B cell (primary cell): ENCODE results near the gene STRBP. TPM values are rescaled to one million over a fixed set of nuclear protein-coding genes. Genes with fewer than 3 reads are reported as not detected.

ENCODE experiments used
- ATAC-seq: fragments of 200-7000 bp; cut with Tn5 transposase; one replicate; pipeline ENCODE4 v1.10.0; 2021; ENCODE audit warnings: low read depth, mild to moderate bottlenecking, moderate number of reproducible peaks, moderate library complexity
- CTCF ChIA-PET: fragments of 350-600 bp; sonication (Branson Sonifier 250); formaldehyde crosslinking; loops from one replicate; lab custom pipeline; 2021; ENCODE audit warnings: antibody characterized with exemption, inconsistent platforms; lab: Charles Lee
- POLR2A ChIA-PET: fragments of 350-600 bp; sonication (Branson Sonifier 250); formaldehyde crosslinking; loops from one replicate; lab custom pipeline; 2021; ENCODE audit warnings: antibody characterized with exemption; lab: Charles Lee
- DNase-seq: peaks from one replicate; pipeline ENCODE4 v3.0.0; 2013
- H2AFZ ChIP-seq: 2 replicates; pipeline ENCODE4 v1.6.1; 2012; ENCODE audit warnings: mild to moderate bottlenecking, low read depth, low read length; ENCODE audit not compliant: insufficient read depth, poor library complexity, severe bottlenecking
- H3K27ac ChIP-seq, 2 donors: 1 replicate in 1 of 2; 2 replicates in 1 of 2; pipeline ENCODE4 v1.5.1; 2012 to 2013; ENCODE audit warnings: low read length in 2 of 2, mild to moderate bottlenecking in 2 of 2, moderate library complexity in 1 of 2
- H3K27me3 ChIP-seq, 4 experiments: fragments of 200-600 bp in 1 of 4; sonication (generic) in 1 of 4; replicated peaks in 1 of 4; 1 replicate in 2 of 4; 2 replicates in 2 of 4; pipeline versions ENCODE4 v1.6.1 to v1.7.0; 2013 to 2016; ENCODE audit warnings: low read length in 3 of 4, mild to moderate bottlenecking in 2 of 4, mixed read lengths in 1 of 4, moderate library complexity in 1 of 4; ENCODE audit not compliant: insufficient read depth in 4 of 4, control insufficient read depth in 3 of 4; ENCODE audit errors: control extremely low read depth in 1 of 4
- H3K36me3 ChIP-seq, 2 experiments: replicated peaks in 1 of 2; 1 replicate in 1 of 2; 2 replicates in 1 of 2; pipeline versions ENCODE4 v1.6.1 to v1.7.1; 2013; ENCODE audit warnings: low read length in 1 of 2; ENCODE audit not compliant: insufficient read depth in 2 of 2, control insufficient read depth in 1 of 2; ENCODE audit errors: control extremely low read depth in 1 of 2, extremely low read depth in 1 of 2
- H3K4me1 ChIP-seq, 2 donors: fragments of 200-600 bp in 1 of 2; sonication (generic) in 1 of 2; 1 replicate in 1 of 2; 2 replicates in 1 of 2; pipeline versions ENCODE4 v1.5.1 to v1.6.1; 2013 to 2017; ENCODE audit warnings: low read length in 2 of 2; ENCODE audit not compliant: control insufficient read depth in 2 of 2, insufficient read depth in 2 of 2
- H3K4me2 ChIP-seq: replicated peaks from 2 replicates; pipeline ENCODE3; 2012; ENCODE audit warnings: mild to moderate bottlenecking, low read depth, low read length; ENCODE audit not compliant: poor library complexity, severe bottlenecking
- H3K4me3 ChIP-seq, 5 experiments: fragments of 200-600 bp in 1 of 5; sonication (generic) in 1 of 5; 1 replicate in 3 of 5; 2 replicates in 2 of 5; pipeline versions ENCODE4 v1.5.1 to v1.7.0; 2011 to 2016; ENCODE audit warnings: low read length in 4 of 5, mild to moderate bottlenecking in 4 of 5, low read depth in 2 of 5, control low read depth in 1 of 5, moderate library complexity in 1 of 5; ENCODE audit not compliant: insufficient read depth in 1 of 5; ENCODE audit errors: control extremely low read depth in 1 of 5, extremely low read depth in 1 of 5
- H3K79me2 ChIP-seq: fragments of 200-600 bp; sonication (generic); one replicate; pipeline ENCODE4 v1.6.0; 2016; ENCODE audit warnings: low read length; ENCODE audit not compliant: control insufficient read depth, insufficient read depth
- H3K9ac ChIP-seq: fragments of 200-600 bp; sonication (generic); 2 replicates; pipeline ENCODE4 v1.6.1; 2017; ENCODE audit warnings: mild to moderate bottlenecking, low read length, moderate library complexity
- H3K9me3 ChIP-seq, 3 donors: one replicate each; pipeline versions ENCODE4 v1.6.1 to v1.7.1; 2013; ENCODE audit warnings: low read length in 2 of 3; ENCODE audit not compliant: control insufficient read depth in 2 of 3, insufficient read depth in 1 of 3; ENCODE audit errors: control extremely low read depth in 1 of 3
- H4K20me1 ChIP-seq: 2 replicates; pipeline ENCODE4 v1.6.0; 2012; ENCODE audit warnings: mild to moderate bottlenecking, low read length; ENCODE audit not compliant: insufficient read depth, control insufficient read depth, poor library complexity, severe bottlenecking
- H3K27ac Mint-ChIP-seq: one replicate; pipeline ENCODE4 v1.8.0; 2021; ENCODE audit warnings: mixed read lengths
- H3K27me3 Mint-ChIP-seq: one replicate; pipeline ENCODE4 v1.8.0; 2021; ENCODE audit warnings: mixed read lengths
- H3K4me1 Mint-ChIP-seq: one replicate; pipeline ENCODE4 v1.8.0; 2021; ENCODE audit warnings: mixed read lengths
- H3K4me3 Mint-ChIP-seq: one replicate; pipeline ENCODE4 v1.8.0; 2021; ENCODE audit warnings: mixed read lengths
- H3K9me3 Mint-ChIP-seq: one replicate; pipeline ENCODE4 v1.8.0; 2022; ENCODE audit warnings: mixed read lengths; ENCODE audit not compliant: insufficient read depth
- EZH2 ChIP-seq: IDR thresholded peaks from 2 replicates; pipeline ENCODE4 v1.6.1; 2012; ENCODE audit warnings: borderline replicate concordance, low read depth, mild to moderate bottlenecking, moderate library complexity, low read length; ENCODE audit not compliant: insufficient read depth, poor library complexity, severe bottlenecking
- WGBS: methylation state at CpG from one replicate; pipeline ENCODE4 v1.1.5; 2013; ENCODE audit warnings: missing lambda C conversion rate; ENCODE audit not compliant: insufficient coverage; 5-methylcytosine and 5-hydroxymethylcytosine counted together
- intact Hi-C: fragments of 100-400 bp; cut with micrococcal nuclease; formaldehyde crosslinking; loops from one replicate; pipeline ENCODE4 v1.10.0; 2022
- polyA minus RNA-seq: library from RNA; depleted of rRNA, polyadenylated mRNA; stranded (reverse); fragments of >200 nt; gene quantifications from 2 replicates; pipeline ENCODE4 v1.2.3, GENCODE V29; 2012
- polyA plus RNA-seq: library from polyadenylated mRNA; depleted of rRNA; stranded (reverse); fragments of >200 nt; gene quantifications from 2 replicates; pipeline ENCODE4 v1.2.3, GENCODE V29; 2012
- total RNA-seq, 2 donors: library from RNA; stranded (reverse); fragments of 120-200 nt in 1 of 2; gene quantifications; 1 replicate in 1 of 2; 2 replicates in 1 of 2; pipeline versions ENCODE4 v1.2.3 to v1.2.4, GENCODE V29; 2013 to 2022
- TF ChIP-seq, protein P1 (sequence below): fragments of 200-600 bp; IDR thresholded peaks from one replicate; pipeline ENCODE4 v1.8.0; 2022; ENCODE audit warnings: antibody characterized with exemption, mild to moderate bottlenecking

STRBP gene
- total RNA-seq (189 and 197 TPM in 2 replicates), polyA plus RNA-seq (39.1 and 49.4 TPM in 2 replicates), polyA minus RNA-seq (35.0 and 64.3 TPM in 2 replicates)
- total RNA-seq (2013) = 158 TPM

GRCh38 chr9:123268465-123269259 lies at the start of gene STRBP:
STRBP (minus strand) TSS chr9:123268586; CDS start chr9:123184134, 84,452 bp downstream.
- intact Hi-C loops = loop anchor here (1.0 to 10.0 kb wide), 7 partner anchors 33 to 364 kb away; partner anchors contain the start of gene RC3H2
- CTCF ChIA-PET = interaction anchor here (0.7 to 2.4 kb wide), 11 partner anchors 24 to 186 kb away, joined by 3 to 18 read pairs (median 4); no protein-coding TSS in a partner anchor
- Histone ChIP-seq H3K9ac (peak within 1 kb of the TSS; percentile 94), H2AFZ (peak within 1 kb of the TSS; percentile 100), H4K20me1 (peaks cover 36% of the 10 kb centered on the region), H3K27me3 (no peaks in the 10 kb centered on the region), H3K4me3 (peak within 1 kb of the TSS; percentile 55 to 95 (median 79)), H3K4me2 (peak within 1 kb of the TSS; percentile 99), H3K9me3 (no peaks in the 10 kb centered on the region), H3K4me1 (peaks cover 39 to 48% of the 10 kb centered on the region in 2 donors), H3K27ac (peak within 1 kb of the TSS; percentile 84 to 93), H3K79me2 (peaks cover 62% of the 10 kb centered on the region), H3K36me3 (no peaks in the 10 kb centered on the region)
- no peaks in the 10 kb centered on the region for H3K9me3 Mint-ChIP-seq
- H3K4me1 Mint-ChIP-seq = peaks cover 44% of the 10 kb centered on the region
- POLR2A ChIA-PET = interaction anchor here (0.6 to 4.9 kb wide), 8 partner anchors 33 to 192 kb away, joined by 3 to 45 read pairs (median 6); no protein-coding TSS in a partner anchor
- peak; percentile 99 for DNase-seq
- TF ChIP-seq EZH2 = no peak
- TF ChIP-seq, protein P1, sequence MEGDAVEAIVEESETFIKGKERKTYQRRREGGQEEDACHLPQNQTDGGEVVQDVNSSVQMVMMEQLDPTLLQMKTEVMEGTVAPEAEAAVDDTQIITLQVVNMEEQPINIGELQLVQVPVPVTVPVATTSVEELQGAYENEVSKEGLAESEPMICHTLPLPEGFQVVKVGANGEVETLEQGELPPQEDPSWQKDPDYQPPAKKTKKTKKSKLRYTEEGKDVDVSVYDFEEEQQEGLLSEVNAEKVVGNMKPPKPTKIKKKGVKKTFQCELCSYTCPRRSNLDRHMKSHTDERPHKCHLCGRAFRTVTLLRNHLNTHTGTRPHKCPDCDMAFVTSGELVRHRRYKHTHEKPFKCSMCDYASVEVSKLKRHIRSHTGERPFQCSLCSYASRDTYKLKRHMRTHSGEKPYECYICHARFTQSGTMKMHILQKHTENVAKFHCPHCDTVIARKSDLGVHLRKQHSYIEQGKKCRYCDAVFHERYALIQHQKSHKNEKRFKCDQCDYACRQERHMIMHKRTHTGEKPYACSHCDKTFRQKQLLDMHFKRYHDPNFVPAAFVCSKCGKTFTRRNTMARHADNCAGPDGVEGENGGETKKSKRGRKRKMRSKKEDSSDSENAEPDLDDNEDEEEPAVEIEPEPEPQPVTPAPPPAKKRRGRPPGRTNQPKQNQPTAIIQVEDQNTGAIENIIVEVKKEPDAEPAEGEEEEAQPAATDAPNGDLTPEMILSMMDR = no peak
- no peaks in the 10 kb centered on the region for H3K27me3 Mint-ChIP-seq
- H3K4me3 Mint-ChIP-seq = peak within 1 kb of the TSS; percentile 91
- ATAC-seq = peak; percentile 91
- H3K27ac Mint-ChIP-seq = peak within 1 kb of the TSS; percentile 89
- WGBS = under 1% methylated on average over 91 of the region's 97 CpGs
